ENCODE results near the gene HRG.
"Not testable (repeated sequence)": the region's sequence is repeated elsewhere in the genome, so short reads cannot be mapped to it uniquely, and the experiment has no call there.

Gene HRG

GRCh38 chr3:186683979-186684378 is 18.2 kb downstream of the HRG start:
- no peak for DNase-seq

GRCh38 chr3:186686475-186686874 is 20.7 kb downstream of the HRG start:
- DNase-seq: not testable (repeated sequence)

- no peak for DNase-seq
Observed at GRCh38 chr3:186687120-186687651, 21.4 kb downstream of the HRG start.

- not testable (repeated sequence) for DNase-seq
Observed at GRCh38 chr3:186690304-186690703, 24.5 kb downstream of the HRG start.

GRCh38 chr3:186691676-186692075 is 25.9 kb downstream of the HRG start:
- no peak for DNase-seq

- no peak for DNase-seq
Observed at GRCh38 chr3:186693843-186694242, 28.0 kb downstream of the HRG start.

- no peak for DNase-seq
Observed at GRCh38 chr3:186694288-186695032, 28.6 kb downstream of the HRG start.

- no peak for DNase-seq
Observed at GRCh38 chr3:186696522-186696921, 30.7 kb downstream of the HRG start.

- DNase-seq: no peak
Observed at GRCh38 chr3:186697510-186697909, 31.7 kb downstream of the HRG start.

GRCh38 chr3:186700267-186700666 is 34.5 kb downstream of the HRG start:
- DNase-seq: peak; percentile 72

GRCh38 chr3:186702451-186702850 is 36.6 kb downstream of the HRG start:
- DNase-seq: not testable (repeated sequence)

- peak; percentile 34 for DNase-seq
Observed at GRCh38 chr3:186705882-186706780, 40.3 kb downstream of the HRG start.

GRCh38 chr3:186708983-186709679 is 43.3 kb downstream of the HRG start:
- no peak for DNase-seq

GRCh38 chr3:186710694-186711093 is 44.9 kb downstream of the HRG start:
- DNase-seq: not testable (repeated sequence)

GRCh38 chr3:186713499-186713898 is 47.7 kb downstream of the HRG start:
- no peak for DNase-seq

- no peak for DNase-seq
Observed at GRCh38 chr3:186717039-186717457, 51.2 kb downstream of the HRG start, which contains the start of gene KNG1. Gene KNG1 (plus strand): TSS chr3:186717359. CDS start chr3:186717543, 184 bp downstream.

GRCh38 chr3:186719945-186720739 is 54.3 kb downstream of the HRG start:
- DNase-seq: peak; percentile 30

GRCh38 chr3:186722457-186722856 is 56.6 kb downstream of the HRG start:
- peak; percentile 1 for DNase-seq

- no peak for DNase-seq
Observed at GRCh38 chr3:186724911-186725310, 59.1 kb downstream of the HRG start.

All from OCI-M1 (cell line).